ENCODE data around the gene SLC15A4.

The SLC15A4 gene

GRCh38 chr12:128794661-128795529 lies 28.9 kb downstream of the SLC15A4 start:
- Histone ChIP-seq H3K27ac (ENCODE audit: low read depth in 2 of 2, low read length in 2 of 2) (no peak overlapping the region), H3K4me1 (ENCODE audit: control insufficient read depth in 2 of 2, insufficient read depth in 2 of 2, low read length in 2 of 2) (peaks cover 0 to 3% of the 10 kb centered on the region in 2 donors), H3K36me3 (ENCODE audit: control insufficient read depth in 2 of 2, insufficient read depth in 2 of 2, low read length in 2 of 2) (peaks cover 44 to 69% of the 10 kb centered on the region in 2 donors), H3K4me3 (ENCODE audit: low read length in 2 of 2) (no peak overlapping the region), H3K27me3 (ENCODE audit: control insufficient read depth in 2 of 2, insufficient read depth in 2 of 2, low read length in 2 of 2) (no peaks in the 10 kb centered on the region), H3K9ac (ENCODE audit: low read depth in 1 of 2, low read length in 2 of 2) (no peak overlapping the region), H3K9me3 (ENCODE audit: control insufficient read depth in 2 of 2, low read length in 2 of 2) (no peaks in the 10 kb centered on the region)

GRCh38 chr12:128793701-128794100 lies 30.1 kb downstream of the SLC15A4 start:
- Histone ChIP-seq H3K9me3 (ENCODE audit: control insufficient read depth in 2 of 2, low read length in 2 of 2) (no peaks in the 10 kb centered on the region), H3K4me3 (ENCODE audit: low read length in 2 of 2) (no peak overlapping the region), H3K27ac (ENCODE audit: low read depth in 2 of 2, low read length in 2 of 2) (no peak overlapping the region), H3K4me1 (ENCODE audit: control insufficient read depth in 2 of 2, insufficient read depth in 2 of 2, low read length in 2 of 2) (peaks cover 0 to 3% of the 10 kb centered on the region in 2 donors), H3K36me3 (ENCODE audit: control insufficient read depth in 2 of 2, insufficient read depth in 2 of 2, low read length in 2 of 2) (peaks cover 36 to 58% of the 10 kb centered on the region in 2 donors), H3K9ac (ENCODE audit: low read depth in 1 of 2, low read length in 2 of 2) (no peak overlapping the region), H3K27me3 (ENCODE audit: control insufficient read depth in 2 of 2, insufficient read depth in 2 of 2, low read length in 2 of 2) (no peaks in the 10 kb centered on the region)

GRCh38 chr12:128792881-128793280 lies 30.9 kb downstream of the SLC15A4 start:
- H3K9ac ChIP-seq (ENCODE audit: low read depth in 1 of 2, low read length in 2 of 2) = no peak overlapping the region
- H3K4me1 ChIP-seq (ENCODE audit: control insufficient read depth in 2 of 2, insufficient read depth in 2 of 2, low read length in 2 of 2) = peaks cover 0 to 3% of the 10 kb centered on the region in 2 donors
- no peak overlapping the region for H3K27ac ChIP-seq (ENCODE audit: low read depth in 2 of 2, low read length in 2 of 2)
- no peak overlapping the region for H3K4me3 ChIP-seq (ENCODE audit: low read length in 2 of 2)
- H3K27me3 ChIP-seq (ENCODE audit: control insufficient read depth in 2 of 2, insufficient read depth in 2 of 2, low read length in 2 of 2) = no peaks in the 10 kb centered on the region
- H3K36me3 ChIP-seq (ENCODE audit: control insufficient read depth in 2 of 2, insufficient read depth in 2 of 2, low read length in 2 of 2) = peaks cover 29 to 52% of the 10 kb centered on the region in 2 donors
- no peaks in the 10 kb centered on the region for H3K9me3 ChIP-seq (ENCODE audit: control insufficient read depth in 2 of 2, low read length in 2 of 2)

DNA sequence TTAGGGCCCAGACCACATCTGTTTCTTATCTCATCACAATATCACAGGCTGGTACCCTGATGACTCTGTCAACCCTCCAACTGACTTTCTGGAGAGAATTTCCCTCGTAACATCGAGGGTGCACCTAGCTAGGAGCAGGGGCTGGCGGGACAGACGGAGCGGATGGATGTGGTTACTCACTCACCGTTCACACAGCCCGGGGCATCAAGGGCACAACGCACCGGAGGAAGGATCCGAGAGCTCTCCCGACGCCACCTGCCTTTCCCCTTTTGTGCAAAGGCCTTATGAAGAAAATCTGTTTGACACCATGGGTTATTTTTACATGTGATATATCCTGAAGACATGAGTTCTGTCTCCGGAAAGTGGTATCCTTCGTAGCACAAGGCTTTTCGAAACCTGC lies 31.4 kb downstream of the SLC15A4 start:
- Histone ChIP-seq H3K27ac (ENCODE audit: low read depth in 2 of 2, low read length in 2 of 2) (no peak overlapping the region), H3K36me3 (ENCODE audit: control insufficient read depth in 2 of 2, insufficient read depth in 2 of 2, low read length in 2 of 2) (peaks cover 24 to 47% of the 10 kb centered on the region in 2 donors), H3K4me1 (ENCODE audit: control insufficient read depth in 2 of 2, insufficient read depth in 2 of 2, low read length in 2 of 2) (no peaks in the 10 kb centered on the region), H3K9me3 (ENCODE audit: control insufficient read depth in 2 of 2, low read length in 2 of 2) (no peaks in the 10 kb centered on the region), H3K27me3 (ENCODE audit: control insufficient read depth in 2 of 2, insufficient read depth in 2 of 2, low read length in 2 of 2) (no peaks in the 10 kb centered on the region), H3K4me3 (ENCODE audit: low read length in 2 of 2) (no peak overlapping the region), H3K9ac (ENCODE audit: low read depth in 1 of 2, low read length in 2 of 2) (no peak overlapping the region)

- Histone ChIP-seq H3K27ac (ENCODE audit: low read depth in 2 of 2, low read length in 2 of 2) (no peak overlapping the region), H3K4me3 (ENCODE audit: low read length in 2 of 2) (no peak overlapping the region), H3K9me3 (ENCODE audit: control insufficient read depth in 2 of 2, low read length in 2 of 2) (no peaks in the 10 kb centered on the region), H3K4me1 (ENCODE audit: control insufficient read depth in 2 of 2, insufficient read depth in 2 of 2, low read length in 2 of 2) (no peaks in the 10 kb centered on the region), H3K36me3 (ENCODE audit: control insufficient read depth in 2 of 2, insufficient read depth in 2 of 2, low read length in 2 of 2) (peaks cover 22 to 39% of the 10 kb centered on the region in 2 donors), H3K9ac (ENCODE audit: low read depth in 1 of 2, low read length in 2 of 2) (no peak overlapping the region), H3K27me3 (ENCODE audit: control insufficient read depth in 2 of 2, insufficient read depth in 2 of 2, low read length in 2 of 2) (no peaks in the 10 kb centered on the region)
These were observed 32.1 kb downstream of the SLC15A4 start for GRCh38 chr12:128791395-128792322.

- Histone ChIP-seq H3K9ac (ENCODE audit: low read depth in 1 of 2, low read length in 2 of 2) (no peak overlapping the region), H3K36me3 (ENCODE audit: control insufficient read depth in 2 of 2, insufficient read depth in 2 of 2, low read length in 2 of 2) (peaks cover 19 to 35% of the 10 kb centered on the region in 2 donors)
These were observed 32.9 kb downstream of the SLC15A4 start for GRCh38 chr12:128790653-128791373.

DNA sequence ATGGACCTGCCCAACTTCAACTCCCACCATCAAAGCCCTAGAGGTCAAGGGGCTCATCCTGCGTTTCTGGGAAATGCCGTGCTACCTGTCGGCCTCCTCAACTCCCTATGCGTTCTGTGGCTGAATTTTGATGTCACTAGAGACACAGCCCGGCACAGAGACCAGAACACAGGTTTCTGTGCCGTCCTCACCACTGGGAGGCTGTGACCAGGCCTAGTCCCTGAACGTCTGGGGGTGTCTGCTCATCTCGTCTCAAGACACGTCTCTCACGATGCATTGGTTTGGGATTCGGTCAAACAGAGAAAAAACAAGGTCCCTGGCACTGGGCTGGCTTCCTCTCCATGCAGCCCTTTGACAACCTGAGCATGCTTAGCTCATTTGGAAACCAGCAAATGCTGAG lies 33.5 kb downstream of the SLC15A4 start:
- no peak overlapping the region for H3K27ac ChIP-seq (ENCODE audit: low read depth in 2 of 2, low read length in 2 of 2)
- no peaks in the 10 kb centered on the region for H3K27me3 ChIP-seq (ENCODE audit: control insufficient read depth in 2 of 2, insufficient read depth in 2 of 2, low read length in 2 of 2)
- H3K36me3 ChIP-seq (ENCODE audit: control insufficient read depth in 2 of 2, insufficient read depth in 2 of 2, low read length in 2 of 2) = peaks cover 13 to 29% of the 10 kb centered on the region in 2 donors
- H3K4me1 ChIP-seq (ENCODE audit: control insufficient read depth in 2 of 2, insufficient read depth in 2 of 2, low read length in 2 of 2) = no peaks in the 10 kb centered on the region
- H3K9ac ChIP-seq (ENCODE audit: low read depth in 1 of 2, low read length in 2 of 2) = no peak overlapping the region
- H3K4me3 ChIP-seq (ENCODE audit: low read length in 2 of 2) = no peak overlapping the region
- no peaks in the 10 kb centered on the region for H3K9me3 ChIP-seq (ENCODE audit: control insufficient read depth in 2 of 2, low read length in 2 of 2)

More at GRCh38 chr12:128790653-128791373, 32.9 kb downstream of the SLC15A4 start:
- no peaks in the 10 kb centered on the region for H3K4me1 ChIP-seq (ENCODE audit: control insufficient read depth in 2 of 2, insufficient read depth in 2 of 2, low read length in 2 of 2)
- H3K27ac ChIP-seq (ENCODE audit: low read depth in 2 of 2, low read length in 2 of 2) = no peak overlapping the region
- H3K9me3 ChIP-seq (ENCODE audit: control insufficient read depth in 2 of 2, low read length in 2 of 2) = no peaks in the 10 kb centered on the region
- H3K4me3 ChIP-seq (ENCODE audit: low read length in 2 of 2) = no peak overlapping the region
- H3K27me3 ChIP-seq (ENCODE audit: control insufficient read depth in 2 of 2, insufficient read depth in 2 of 2, low read length in 2 of 2) = no peaks in the 10 kb centered on the region

DNA sequence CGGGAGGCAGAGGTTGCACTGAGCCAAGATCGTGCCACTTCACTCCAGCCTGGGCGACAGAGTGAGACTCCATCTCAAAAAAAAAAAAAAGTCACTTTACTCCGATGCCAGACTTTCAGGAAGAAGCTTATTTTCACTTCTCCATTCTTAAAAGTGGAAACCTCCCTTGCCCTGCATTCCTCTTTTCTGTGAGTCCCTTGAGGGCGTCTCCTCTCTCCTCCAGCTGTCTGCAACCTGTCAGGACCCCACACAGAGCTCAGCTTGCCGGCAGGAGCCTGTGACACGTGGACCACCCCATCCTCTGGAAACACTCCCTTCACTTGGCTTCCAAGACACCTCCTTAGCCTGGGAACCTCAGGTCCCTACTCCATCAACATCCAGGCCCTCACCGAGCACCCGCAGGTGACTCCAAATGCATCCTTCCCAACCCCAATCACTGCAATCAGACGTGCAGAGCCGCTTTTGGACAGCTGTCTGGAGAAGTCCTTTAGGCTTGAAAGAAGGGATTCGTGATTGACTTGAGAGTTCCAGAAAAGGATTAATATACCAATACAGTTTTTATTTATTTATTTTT lies 34.3 kb downstream of the SLC15A4 start:
- no peak overlapping the region for H3K4me3 ChIP-seq (ENCODE audit: low read length in 2 of 2)
- H3K36me3 ChIP-seq (ENCODE audit: control insufficient read depth in 2 of 2, insufficient read depth in 2 of 2, low read length in 2 of 2) = peaks cover 10 to 22% of the 10 kb centered on the region in 2 donors
- H3K27ac ChIP-seq (ENCODE audit: low read depth in 2 of 2, low read length in 2 of 2) = no peak overlapping the region
- H3K9me3 ChIP-seq (ENCODE audit: control insufficient read depth in 2 of 2, low read length in 2 of 2) = no peaks in the 10 kb centered on the region
- H3K27me3 ChIP-seq (ENCODE audit: control insufficient read depth in 2 of 2, insufficient read depth in 2 of 2, low read length in 2 of 2) = no peaks in the 10 kb centered on the region
- H3K4me1 ChIP-seq (ENCODE audit: control insufficient read depth in 2 of 2, insufficient read depth in 2 of 2, low read length in 2 of 2) = no peaks in the 10 kb centered on the region
- no peak overlapping the region for H3K9ac ChIP-seq (ENCODE audit: low read depth in 1 of 2, low read length in 2 of 2)

DNA sequence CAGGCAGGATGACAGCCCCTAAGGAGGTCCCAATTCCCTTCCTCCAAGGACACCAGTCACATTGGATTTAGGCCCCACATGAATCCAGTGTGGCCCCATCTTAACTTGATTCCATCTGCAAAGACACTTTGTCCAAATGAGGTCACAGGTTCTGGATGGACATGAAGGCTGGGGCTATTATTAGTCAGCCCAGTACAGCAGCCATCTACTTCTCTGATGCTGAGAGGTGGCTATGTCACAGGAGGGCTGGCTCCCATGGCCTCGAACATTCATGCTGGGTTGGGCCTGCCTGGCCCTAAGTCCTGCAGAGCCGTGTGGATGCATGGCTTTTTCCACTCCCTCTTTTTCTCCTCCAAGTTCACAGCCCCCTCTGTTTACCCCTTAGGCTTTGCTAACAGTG lies 35.9 kb downstream of the SLC15A4 start:
- peaks cover 4 to 12% of the 10 kb centered on the region in 2 donors for H3K36me3 ChIP-seq (ENCODE audit: control insufficient read depth in 2 of 2, insufficient read depth in 2 of 2, low read length in 2 of 2)
- H3K4me3 ChIP-seq (ENCODE audit: low read length in 2 of 2) = no peak overlapping the region
- no peaks in the 10 kb centered on the region for H3K9me3 ChIP-seq (ENCODE audit: control insufficient read depth in 2 of 2, low read length in 2 of 2)
- H3K9ac ChIP-seq (ENCODE audit: low read depth in 1 of 2, low read length in 2 of 2) = no peak overlapping the region
- H3K27ac ChIP-seq (ENCODE audit: low read depth in 2 of 2, low read length in 2 of 2) = no peak overlapping the region
- no peaks in the 10 kb centered on the region for H3K27me3 ChIP-seq (ENCODE audit: control insufficient read depth in 2 of 2, insufficient read depth in 2 of 2, low read length in 2 of 2)
- H3K4me1 ChIP-seq (ENCODE audit: control insufficient read depth in 2 of 2, insufficient read depth in 2 of 2, low read length in 2 of 2) = no peaks in the 10 kb centered on the region
